ENCODE measurements around the gene SIPA1L3.

SIPA1L3 gene

DNA sequence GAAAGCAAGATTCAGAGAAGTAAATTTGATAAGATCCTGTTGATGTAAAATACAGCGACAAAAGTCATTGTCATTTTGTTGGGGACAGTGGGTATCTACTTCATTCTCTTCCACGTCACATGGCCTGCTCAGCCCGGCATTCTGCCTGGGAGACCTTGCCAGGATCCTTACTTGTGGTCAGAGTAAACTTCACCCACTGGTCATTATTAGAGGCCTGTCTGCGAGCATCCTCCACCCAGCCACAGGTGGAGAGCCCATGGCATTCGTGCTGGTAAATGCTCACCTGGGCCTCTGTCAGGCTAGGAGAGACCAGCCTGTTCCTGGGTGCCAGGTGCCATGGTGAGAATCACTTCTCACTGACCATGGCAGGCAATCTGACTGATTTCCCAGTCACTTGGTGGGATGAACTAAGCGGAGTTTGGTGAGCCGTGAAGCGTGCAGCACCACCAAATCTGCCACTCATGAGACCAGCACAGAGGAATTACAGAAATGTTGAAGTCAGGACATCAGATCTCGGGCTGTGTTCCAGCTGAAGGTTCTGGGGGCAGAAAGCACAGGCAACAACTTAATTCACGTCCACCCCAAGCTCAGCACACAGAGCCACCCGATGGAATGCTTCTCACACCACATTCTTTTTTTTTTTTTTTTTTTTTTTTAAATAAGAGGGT lies 107.0 kb downstream of the SIPA1L3 start:
- TF ChIP-seq, protein P1, sequence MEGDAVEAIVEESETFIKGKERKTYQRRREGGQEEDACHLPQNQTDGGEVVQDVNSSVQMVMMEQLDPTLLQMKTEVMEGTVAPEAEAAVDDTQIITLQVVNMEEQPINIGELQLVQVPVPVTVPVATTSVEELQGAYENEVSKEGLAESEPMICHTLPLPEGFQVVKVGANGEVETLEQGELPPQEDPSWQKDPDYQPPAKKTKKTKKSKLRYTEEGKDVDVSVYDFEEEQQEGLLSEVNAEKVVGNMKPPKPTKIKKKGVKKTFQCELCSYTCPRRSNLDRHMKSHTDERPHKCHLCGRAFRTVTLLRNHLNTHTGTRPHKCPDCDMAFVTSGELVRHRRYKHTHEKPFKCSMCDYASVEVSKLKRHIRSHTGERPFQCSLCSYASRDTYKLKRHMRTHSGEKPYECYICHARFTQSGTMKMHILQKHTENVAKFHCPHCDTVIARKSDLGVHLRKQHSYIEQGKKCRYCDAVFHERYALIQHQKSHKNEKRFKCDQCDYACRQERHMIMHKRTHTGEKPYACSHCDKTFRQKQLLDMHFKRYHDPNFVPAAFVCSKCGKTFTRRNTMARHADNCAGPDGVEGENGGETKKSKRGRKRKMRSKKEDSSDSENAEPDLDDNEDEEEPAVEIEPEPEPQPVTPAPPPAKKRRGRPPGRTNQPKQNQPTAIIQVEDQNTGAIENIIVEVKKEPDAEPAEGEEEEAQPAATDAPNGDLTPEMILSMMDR (IDR thresholded peaks at IDR 0.05; ENCODE audit: low read length), result no peak
- no peak for TF ChIP-seq EZH2 (IDR thresholded peaks at IDR 0.05; ENCODE audit: borderline replicate concordance, low read length)
- Histone ChIP-seq H3K9me3 (ENCODE audit: low read length) (no peaks in the 10 kb centered on the region), H3K9me2 (ENCODE audit: low read depth, low read length) (no peaks in the 10 kb centered on the region), H3K4me3 (ENCODE audit: low read depth, low read length, poor library complexity, severe bottlenecking) (no peak overlapping the region), H3K4me2 (ENCODE audit: low read length) (no peak overlapping the region), H3K27me3 (ENCODE audit: insufficient read depth, low read length) (no peaks in the 10 kb centered on the region), H3K79me2 (ENCODE audit: insufficient read depth, low read length) (no peaks in the 10 kb centered on the region), H3K36me3 (ENCODE audit: insufficient read depth, low read length) (no peaks in the 10 kb centered on the region), H3F3A (ENCODE audit: insufficient read depth, low read length) (no peaks in the 10 kb centered on the region), H3K4me1 (ENCODE audit: insufficient read depth, low read length, severe bottlenecking) (peaks cover 34% of the 10 kb centered on the region), H2AFZ (ENCODE audit: low read length) (no peak overlapping the region), H3K9ac (ENCODE audit: low read length) (no peak overlapping the region), H4K20me1 (ENCODE audit: insufficient read depth, low read length) (no peaks in the 10 kb centered on the region), H3K27ac (ENCODE audit: low read depth, low read length, poor library complexity, severe bottlenecking) (peak overlapping the region; percentile 8)

DNA sequence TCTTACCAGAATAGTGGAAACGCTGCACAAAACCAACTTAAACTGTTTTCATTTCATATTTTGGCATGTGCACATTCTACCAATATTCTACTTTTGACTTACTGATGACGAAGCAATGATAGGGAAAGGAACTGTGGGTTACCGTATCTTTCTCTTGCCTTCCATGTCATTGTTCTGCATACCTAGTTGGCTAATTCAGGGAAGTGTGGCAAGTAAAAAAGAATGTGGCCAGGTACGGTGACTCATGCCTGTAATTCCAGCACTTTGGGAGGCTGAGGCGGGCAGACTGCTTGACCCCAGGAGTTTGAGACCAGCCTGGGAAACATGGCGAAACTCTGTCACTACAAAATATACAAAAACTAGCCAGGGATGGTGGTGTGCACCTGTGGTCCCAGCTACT lies 108.2 kb downstream of the SIPA1L3 start:
- TF ChIP-seq EZH2 (IDR thresholded peaks at IDR 0.05; ENCODE audit: borderline replicate concordance, low read length), result no peak
- TF ChIP-seq, protein P1 (IDR thresholded peaks at IDR 0.05; ENCODE audit: low read length), result no peak
- Histone ChIP-seq H3K79me2 (ENCODE audit: insufficient read depth, low read length) (no peaks in the 10 kb centered on the region), H3K36me3 (ENCODE audit: insufficient read depth, low read length) (no peaks in the 10 kb centered on the region), H4K20me1 (ENCODE audit: insufficient read depth, low read length) (no peaks in the 10 kb centered on the region), H2AFZ (ENCODE audit: low read length) (no peak overlapping the region), H3K27ac (ENCODE audit: low read depth, low read length, poor library complexity, severe bottlenecking) (no peak overlapping the region), H3K27me3 (ENCODE audit: insufficient read depth, low read length) (no peaks in the 10 kb centered on the region), H3K4me3 (ENCODE audit: low read depth, low read length, poor library complexity, severe bottlenecking) (no peak overlapping the region), H3K4me1 (ENCODE audit: insufficient read depth, low read length, severe bottlenecking) (peaks cover 23% of the 10 kb centered on the region), H3K9me3 (ENCODE audit: low read length) (no peaks in the 10 kb centered on the region), H3K9me2 (ENCODE audit: low read depth, low read length) (no peaks in the 10 kb centered on the region), H3K4me2 (ENCODE audit: low read length) (no peak overlapping the region), H3F3A (ENCODE audit: insufficient read depth, low read length) (no peaks in the 10 kb centered on the region), H3K9ac (ENCODE audit: low read length) (no peak overlapping the region)

DNA sequence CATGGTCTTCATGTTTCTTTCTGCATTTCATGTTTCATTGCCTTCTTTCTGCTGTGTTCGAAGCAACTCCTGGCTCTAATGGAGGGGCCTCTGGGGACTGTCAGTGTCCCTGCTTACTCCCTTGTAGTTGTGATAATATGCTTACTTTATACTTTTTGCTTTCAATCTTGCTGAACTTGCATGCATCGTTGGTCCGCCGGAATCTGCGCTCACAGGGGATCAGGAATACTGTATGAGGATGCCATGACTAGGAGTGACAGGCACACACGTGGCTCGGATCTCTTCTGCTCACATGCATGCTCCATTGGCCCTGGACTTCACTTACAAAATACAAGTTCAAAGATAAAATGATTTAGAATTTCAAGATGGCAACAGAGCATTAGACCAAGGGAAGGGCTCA lies 108.8 kb downstream of the SIPA1L3 start:
- Histone ChIP-seq H4K20me1 (ENCODE audit: insufficient read depth, low read length) (no peaks in the 10 kb centered on the region), H2AFZ (ENCODE audit: low read length) (no peak overlapping the region), H3K4me2 (ENCODE audit: low read length) (no peak overlapping the region), H3K9me2 (ENCODE audit: low read depth, low read length) (no peaks in the 10 kb centered on the region), H3K36me3 (ENCODE audit: insufficient read depth, low read length) (no peaks in the 10 kb centered on the region), H3K79me2 (ENCODE audit: insufficient read depth, low read length) (no peaks in the 10 kb centered on the region), H3K27ac (ENCODE audit: low read depth, low read length, poor library complexity, severe bottlenecking) (no peak overlapping the region), H3K4me1 (ENCODE audit: insufficient read depth, low read length, severe bottlenecking) (peaks cover 28% of the 10 kb centered on the region), H3K9ac (ENCODE audit: low read length) (no peak overlapping the region), H3K27me3 (ENCODE audit: insufficient read depth, low read length) (no peaks in the 10 kb centered on the region), H3F3A (ENCODE audit: insufficient read depth, low read length) (no peaks in the 10 kb centered on the region), H3K4me3 (ENCODE audit: low read depth, low read length, poor library complexity, severe bottlenecking) (no peak overlapping the region), H3K9me3 (ENCODE audit: low read length) (no peaks in the 10 kb centered on the region)
- TF ChIP-seq EZH2 (IDR thresholded peaks at IDR 0.05; ENCODE audit: borderline replicate concordance, low read length), result no peak
- TF ChIP-seq, protein P1 (IDR thresholded peaks at IDR 0.05; ENCODE audit: low read length), result no peak

All from OCI-LY1 (cell line).